H1 (cell line): ENCODE data around the gene GATA5. TPM values are rescaled to one million over a fixed set of nuclear protein-coding genes. Genes with fewer than 3 reads are reported as not detected.

ENCODE experiments used
- CTCF ChIA-PET: fragments of 300-600 bp; sonication (Branson Sonifier 250); formaldehyde crosslinking; loops from one replicate; lab custom pipeline; 2021; ENCODE audit not compliant: partially characterized antibody; lab: Charles Lee
- POLR2A ChIA-PET: fragments of 300-600 bp; sonication (Branson Sonifier 250); formaldehyde crosslinking; loops from one replicate; lab custom pipeline; 2021; ENCODE audit warnings: inconsistent platforms; ENCODE audit not compliant: partially characterized antibody; lab: Charles Lee
- DNase-seq, 2 experiments: peaks; one replicate each; pipeline versions ENCODE4 v3.0.0 to v3.0.0-alpha.2; 2010 to 2022; ENCODE audit warnings: low spot score in 2 of 2, low read depth in 1 of 2, mixed read lengths in 1 of 2
- FAIRE-seq: peaks from 2 replicates; lab custom pipeline; 2011; peaks lifted over from hg19 to GRCh38; lab: Jason Lieb, UNC
- H2AFZ ChIP-seq: 2 replicates; pipeline ENCODE4 v1.8.1; 2012; ENCODE audit warnings: low read length, inconsistent platforms
- H2AK5ac ChIP-seq: 2 replicates; pipeline ENCODE4 v1.6.1; 2013; ENCODE audit warnings: low read depth, low read length
- H2BK120ac ChIP-seq: replicated peaks from 2 replicates; pipeline ENCODE3; 2013; ENCODE audit warnings: low read depth, low read length, inconsistent platforms
- H2BK12ac ChIP-seq: 2 replicates; pipeline ENCODE4 v1.6.1; 2013; ENCODE audit warnings: low read depth, low read length
- H2BK15ac ChIP-seq: 2 replicates; pipeline ENCODE4 v1.6.1; 2013; ENCODE audit warnings: low read length
- H2BK20ac ChIP-seq: 2 replicates; pipeline ENCODE4 v1.6.1; 2013; ENCODE audit warnings: low read length
- H2BK5ac ChIP-seq: 2 replicates; pipeline ENCODE4 v1.6.1; 2013; ENCODE audit warnings: low read depth, low read length
- H3K14ac ChIP-seq: 2 replicates; pipeline ENCODE4 v1.6.1; 2013; ENCODE audit warnings: inconsistent platforms; ENCODE audit not compliant: insufficient read length
- H3K18ac ChIP-seq: 2 replicates; pipeline ENCODE4 v1.6.1; 2013; ENCODE audit warnings: low read length; ENCODE audit errors: extremely low read depth
- H3K23ac ChIP-seq: 2 replicates; pipeline ENCODE4 v1.6.1; 2013; ENCODE audit warnings: inconsistent platforms; ENCODE audit not compliant: insufficient read length
- H3K23me2 ChIP-seq: 2 replicates; pipeline ENCODE4 v1.6.1; 2013; ENCODE audit warnings: low read depth, low read length
- H3K27ac ChIP-seq: 2 replicates; pipeline ENCODE4 v1.6.1; 2011; ENCODE audit warnings: low read depth, low read length, inconsistent platforms
- H3K27me3 ChIP-seq, 4 experiments: replicated peaks in 1 of 4; 1 replicate in 1 of 4; 2 replicates in 3 of 4; pipeline versions ENCODE4 v1.6.1 to v1.8.1; 2011 to 2013; ENCODE audit warnings: low read length in 3 of 4, mild to moderate bottlenecking in 3 of 4, inconsistent platforms in 2 of 4, mixed read lengths in 2 of 4, moderate library complexity in 1 of 4; ENCODE audit not compliant: control insufficient read depth in 3 of 4, insufficient read depth in 3 of 4; ENCODE audit errors: extremely low read depth in 1 of 4
- H3K36me3 ChIP-seq, 4 experiments: 2 replicates each; pipeline versions ENCODE4 v1.6.1 to v1.8.1; 2011 to 2013; ENCODE audit warnings: mild to moderate bottlenecking in 4 of 4, low read length in 3 of 4, moderate library complexity in 2 of 4, control low read depth in 1 of 4, inconsistent platforms in 1 of 4; ENCODE audit not compliant: insufficient read depth in 4 of 4, control insufficient read depth in 2 of 4
- H3K4ac ChIP-seq: replicated peaks from 2 replicates; pipeline ENCODE3; 2013; ENCODE audit warnings: low read length, low read depth, mixed read lengths, inconsistent platforms; ENCODE audit not compliant: insufficient read length
- H3K4me1 ChIP-seq, 4 experiments: replicated peaks in 1 of 4; 1 replicate in 1 of 4; 2 replicates in 3 of 4; pipeline versions ENCODE4 v1.6.1 to v1.8.1; 2011 to 2013; ENCODE audit warnings: low read length in 3 of 4, inconsistent platforms in 2 of 4, mixed read lengths in 1 of 4; ENCODE audit not compliant: insufficient read depth in 4 of 4, control insufficient read depth in 3 of 4
- H3K4me2 ChIP-seq, 2 experiments: 2 replicates each; pipeline versions ENCODE4 v1.6.1 to v1.8.1; 2011 to 2013; ENCODE audit warnings: low read depth in 2 of 2, low read length in 2 of 2, control low read depth in 1 of 2, inconsistent platforms in 1 of 2, mild to moderate bottlenecking in 1 of 2; ENCODE audit not compliant: insufficient read depth in 1 of 2
- H3K4me3 ChIP-seq, 4 experiments: fragments of 200-600, 300-600 bp in 1 of 4; sonication (generic), shearing (Covaris generic), sonication (Bioruptor Twin) in 1 of 4; 2 replicates each; pipeline versions ENCODE4 v1.5.1 to v1.8.1; 2011 to 2016; ENCODE audit warnings: low read length in 4 of 4, low read depth in 3 of 4, control low read depth in 2 of 4, inconsistent platforms in 2 of 4, mild to moderate bottlenecking in 2 of 4, mixed read lengths in 1 of 4, moderate library complexity in 1 of 4; ENCODE audit not compliant: insufficient read depth in 2 of 4; ENCODE audit errors: extremely low read depth in 1 of 4
- H3K56ac ChIP-seq: replicated peaks from 2 replicates; pipeline ENCODE3; 2013; ENCODE audit warnings: low read depth, mild to moderate bottlenecking, mixed read lengths, low read length, inconsistent platforms; ENCODE audit not compliant: insufficient read length
- H3K79me1 ChIP-seq: 2 replicates; pipeline ENCODE4 v1.6.1; 2013; ENCODE audit warnings: low read depth, low read length, control low read depth
- H3K79me2 ChIP-seq, 2 experiments: 2 replicates each; pipeline versions ENCODE4 v1.6.1 to v1.8.1; 2012 to 2013; ENCODE audit warnings: low read length in 2 of 2, mild to moderate bottlenecking in 2 of 2, inconsistent platforms in 1 of 2; ENCODE audit not compliant: insufficient read depth in 2 of 2, control insufficient read depth in 1 of 2
- H3K9ac ChIP-seq, 4 experiments: replicated peaks in 1 of 4; 1 replicate in 1 of 4; 2 replicates in 3 of 4; pipeline versions ENCODE4 v1.6.1 to v1.8.1; 2011 to 2013; ENCODE audit warnings: low read depth in 3 of 4, low read length in 3 of 4, control low read depth in 2 of 4, mild to moderate bottlenecking in 2 of 4, moderate library complexity in 2 of 4, inconsistent platforms in 1 of 4; ENCODE audit errors: extremely low read depth in 1 of 4
- H3K9me3 ChIP-seq, 2 experiments: 2 replicates each; pipeline versions ENCODE4 v1.6.1 to v1.8.1; 2012 to 2013; ENCODE audit warnings: mild to moderate bottlenecking in 2 of 2, moderate library complexity in 2 of 2, control low read depth in 1 of 2, inconsistent platforms in 1 of 2, low read depth in 1 of 2, low read length in 1 of 2, mixed read lengths in 1 of 2; ENCODE audit not compliant: insufficient read depth in 2 of 2
- H4K20me1 ChIP-seq, 2 experiments: replicated peaks in 1 of 2; 2 replicates each; pipeline versions ENCODE3 to v1.8.1; 2011 to 2013; ENCODE audit warnings: inconsistent platforms in 2 of 2, low read length in 2 of 2, mild to moderate bottlenecking in 1 of 2; ENCODE audit not compliant: insufficient read depth in 2 of 2, control insufficient read depth in 1 of 2
- H4K5ac ChIP-seq: 2 replicates; pipeline ENCODE4 v1.6.1; 2013; ENCODE audit warnings: low read length, low read depth, mixed read lengths, inconsistent platforms; ENCODE audit not compliant: insufficient read length
- H4K8ac ChIP-seq: 2 replicates; pipeline ENCODE4 v1.8.0; 2013; ENCODE audit warnings: mild to moderate bottlenecking, moderate library complexity, low read length, inconsistent platforms; ENCODE audit not compliant: insufficient read depth; ENCODE audit errors: extremely low read depth
- H4K91ac ChIP-seq: replicated peaks from 2 replicates; pipeline ENCODE3; 2013; ENCODE audit warnings: low read length, mixed read lengths, inconsistent platforms; ENCODE audit not compliant: insufficient read length
- BRCA1 ChIP-seq: IDR thresholded peaks from 2 replicates; pipeline ENCODE4 v1.6.1; 2012; ENCODE audit warnings: low read depth, low read length, improper control_type of control experiment
- WGBS, 2 experiments: shearing (Covaris generic) in 1 of 2; methylation state at CpG; one replicate each; pipeline versions ENCODE4 v1.1.6 to v1.1.7; 2013 to 2015; ENCODE audit warnings: low lambda C conversion rate in 2 of 2, mixed read lengths in 2 of 2, inconsistent platforms in 1 of 2, low coverage in 1 of 2, missing lambda C conversion rate in 1 of 2; ENCODE audit not compliant: insufficient replicate concordance in 2 of 2, insufficient coverage in 1 of 2, insufficient read length in 1 of 2; ENCODE audit errors: extremely low coverage in 1 of 2, missing lambda C conversion rate in 1 of 2; 5-methylcytosine and 5-hydroxymethylcytosine counted together
- polyA plus RNA-seq, 7 experiments: library from polyadenylated mRNA; depleted of rRNA in 3 of 7; stranded (reverse) in 5 of 7; unstranded in 2 of 7; fragments of >200 nt in 5 of 7; fragments of 200-250 nt in 2 of 7; gene quantifications; 1 replicate in 5 of 7; 2 replicates in 1 of 7; 4 replicates in 1 of 7; pipeline versions ENCODE4 v1.2.1 to v1.2.3, GENCODE V29; 2011 to 2013; ENCODE audit warnings: missing spikeins in 2 of 7, mixed read lengths in 2 of 7
- total RNA-seq: library from RNA; stranded (reverse); fragmentation: NEBNext Ultra II Directional; extraction: Animal tissue kit (Norgen Biotek cat#: 25700); gene quantifications from 2 replicates; pipeline ENCODE4 v1.2.1, GENCODE V29; 2021

Gene GATA5
- total and polyA plus RNA-seq, 2 of the 8 experiments (the other 6 are each of a cell fraction or from before 2014, with no cell fraction given) = 0.08 to 0.11 TPM

DNA sequence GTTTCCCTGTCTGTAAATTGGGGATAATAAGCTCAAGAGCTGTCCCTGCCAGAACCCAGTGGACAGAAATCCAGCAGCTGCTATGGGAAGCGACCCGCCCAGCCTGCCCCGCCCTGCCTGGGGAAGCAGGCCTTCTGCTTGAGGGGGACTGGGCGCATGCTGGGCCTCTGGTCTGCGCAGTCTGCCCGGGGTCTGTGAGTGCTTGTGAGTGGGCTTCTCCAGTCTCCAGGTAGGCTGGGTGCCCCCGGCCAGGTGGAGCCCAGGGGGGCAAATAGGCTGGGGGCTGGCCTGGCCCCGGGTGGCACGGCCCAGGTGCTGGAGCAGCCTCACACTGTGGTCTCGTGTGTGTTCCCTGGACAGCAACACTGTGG, 47.8 kb downstream of the GATA5 start:
- no peak overlapping the region for H3K4me3 ChIP-seq
- CTCF ChIA-PET = interaction anchor here (0.7 to 10.8 kb wide), 10 partner anchors 10 to 189 kb away, joined by 3 to 104 read pairs (median 4); no protein-coding TSS in a partner anchor
- no peak overlapping the region for H3K14ac ChIP-seq

More for the DNA sequence above, 47.8 kb downstream of the GATA5 start:
- H3K23me2 ChIP-seq = peaks cover 3% of the 10 kb centered on the region
- H3K36me3 ChIP-seq = no peaks in the 10 kb centered on the region
- H2BK15ac ChIP-seq = peak overlapping the region; percentile 75; the same call in 1 of the 2 replicates
- peak overlapping the region in 1 of 2 experiments; percentile 46; a peak in 1 of 4 replicates for H3K4me2 ChIP-seq
- H4K5ac ChIP-seq = no peak overlapping the region
- H3K4ac ChIP-seq = no peak overlapping the region
- 83% methylated on average over 10 of the region's 10 CpGs; no CpG with 5 or more reads in 1 of the 2 experiments for WGBS, 2 experiments
- no peak for FAIRE-seq
- no peaks in the 10 kb centered on the region for H3K79me1 ChIP-seq
- POLR2A ChIA-PET = interaction anchor here (1.4 to 1.9 kb wide), 2 partner anchors 12 to 18 kb away, joined by 6 to 7 read pairs; no protein-coding TSS in a partner anchor
- peak overlapping the region; percentile 60; the same call in 1 of the 2 replicates for H2BK5ac ChIP-seq
- H4K8ac ChIP-seq = peak overlapping the region; percentile 28; the same call in 1 of the 2 replicates
- peak overlapping the region; percentile 87; the same call in 1 of the 2 replicates for H2BK20ac ChIP-seq
- no peak overlapping the region for H2BK120ac ChIP-seq
- no peak overlapping the region; the same call in 1 of the 2 replicates for H2AK5ac ChIP-seq
- H4K91ac ChIP-seq = peak overlapping the region; percentile 76
- H3K23ac ChIP-seq = no peak overlapping the region
- H3K9me3 ChIP-seq = no peaks in the 10 kb centered on the region
- TF ChIP-seq BRCA1 = no peak
- H2BK12ac ChIP-seq = peak overlapping the region; percentile 98; the same call in 1 of the 2 replicates
- peak overlapping the region; percentile 79 for H3K18ac ChIP-seq
- H3K79me2 ChIP-seq = no peaks in the 10 kb centered on the region
- H3K27ac ChIP-seq = no peak overlapping the region
- no peak overlapping the region for H3K9ac ChIP-seq
- peaks cover 0 to 43% (median 31%) of the 10 kb centered on the region in 4 experiments; a peak in 6 of 7 replicates for H3K4me1 ChIP-seq
- H3K56ac ChIP-seq = no peak overlapping the region
- DNase-seq = no peak
- H2AFZ ChIP-seq = no peak overlapping the region
- H4K20me1 ChIP-seq = no peaks in the 10 kb centered on the region
- H3K27me3 ChIP-seq = no peaks in the 10 kb centered on the region; a peak in 1 of 7 replicates
